ENCODE measurements around the gene PCSK6.

The PCSK6 gene

DNA sequence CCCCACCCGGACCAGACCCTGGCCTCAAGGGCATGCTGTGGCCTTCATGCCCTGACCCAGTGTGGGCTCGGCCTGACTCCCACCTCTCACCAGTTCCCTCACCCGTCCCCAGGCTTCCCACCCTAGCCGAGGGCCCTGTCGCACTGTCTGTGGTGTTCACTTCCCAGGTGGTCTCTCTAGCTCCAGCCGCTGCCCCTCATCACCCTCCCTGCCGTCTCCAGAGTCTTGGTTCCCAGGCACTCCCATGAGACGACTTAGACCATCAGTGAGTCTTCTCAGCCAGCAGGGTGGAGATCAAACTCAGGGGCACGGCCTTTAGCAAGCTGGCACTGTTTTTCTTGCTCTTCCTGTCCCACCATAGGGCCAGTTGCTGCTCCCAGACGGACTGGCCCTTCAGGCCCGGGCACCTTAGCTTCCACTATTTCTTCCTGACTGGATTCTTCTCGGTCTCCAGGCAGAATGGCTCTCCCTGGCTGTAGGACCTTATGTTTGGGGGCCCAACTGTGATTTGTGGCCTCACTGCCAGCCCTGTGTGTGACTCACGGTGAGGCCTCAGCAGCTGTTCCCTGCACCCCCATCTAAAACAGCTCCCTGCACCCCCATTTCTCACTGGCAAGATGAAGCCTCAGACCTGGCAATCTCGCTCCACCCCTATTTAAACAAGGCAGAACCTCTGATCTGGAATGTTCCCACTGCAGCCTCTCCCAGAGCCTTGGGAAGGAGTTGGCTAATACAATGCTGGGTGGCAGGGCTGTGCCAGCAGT lies 9.4 kb upstream of the PCSK6 start:
- DNase-seq (ENCODE audit: low spot score) = no peak

DNA sequence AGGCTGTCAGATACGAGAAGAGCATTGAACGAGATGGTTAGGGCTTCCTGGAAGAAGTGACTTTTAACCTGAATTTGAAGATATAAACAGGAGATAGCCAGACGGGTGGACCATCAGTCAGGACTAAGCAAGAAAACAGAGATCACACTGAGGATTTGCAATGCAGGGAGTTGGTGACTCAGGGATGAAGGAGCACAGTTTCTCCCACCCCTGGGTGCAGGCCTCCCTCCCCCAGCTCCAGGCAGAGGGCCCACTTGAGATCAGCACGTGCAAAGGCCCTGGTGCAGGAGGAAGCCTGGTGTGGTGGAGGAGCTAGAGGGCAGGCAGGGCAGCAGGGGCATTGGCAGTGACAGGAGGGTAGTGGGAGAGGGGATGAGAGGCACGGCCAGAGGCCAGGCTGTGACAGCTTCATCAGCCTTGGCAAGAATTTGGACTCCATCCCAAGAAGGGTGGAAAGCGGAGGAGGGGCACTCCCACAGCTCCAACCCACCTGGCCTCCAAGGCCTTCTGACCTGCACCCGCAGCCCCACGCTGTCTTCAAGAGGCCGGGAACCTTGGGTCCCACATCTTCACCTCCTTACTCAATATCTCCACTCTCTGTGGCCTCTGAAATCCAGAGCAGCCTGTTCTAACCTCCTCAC lies 8.7 kb upstream of the PCSK6 start:
- no peak for DNase-seq (ENCODE audit: low spot score)

DNA sequence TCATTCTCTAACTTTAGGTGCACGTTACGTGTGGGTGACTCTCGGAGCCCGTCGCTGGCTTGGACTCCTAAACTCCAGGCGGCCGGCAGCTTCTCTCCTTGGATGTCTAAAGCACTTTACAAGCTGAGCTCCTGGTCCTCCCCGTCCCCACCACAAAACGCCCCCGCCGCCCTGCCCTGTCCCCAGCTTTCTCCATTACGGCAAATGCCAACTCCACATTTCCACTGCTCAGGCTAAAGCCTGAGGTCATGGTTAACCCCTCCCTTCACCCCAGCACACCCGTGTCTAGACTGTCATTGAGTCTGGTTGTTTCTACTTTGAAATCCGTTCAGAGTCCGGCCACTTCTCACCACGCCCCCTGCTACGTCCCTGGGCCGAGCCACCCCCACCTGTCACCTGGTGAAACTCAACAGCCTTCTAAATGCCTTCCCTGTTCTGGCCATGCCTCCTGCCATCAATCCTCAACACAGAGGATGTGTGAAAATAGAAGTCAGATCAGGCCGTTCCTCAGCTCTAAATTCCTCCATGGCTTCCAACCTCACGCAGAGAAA lies 8.1 kb upstream of the PCSK6 start:
- no peak for DNase-seq (ENCODE audit: low spot score)

DNA sequence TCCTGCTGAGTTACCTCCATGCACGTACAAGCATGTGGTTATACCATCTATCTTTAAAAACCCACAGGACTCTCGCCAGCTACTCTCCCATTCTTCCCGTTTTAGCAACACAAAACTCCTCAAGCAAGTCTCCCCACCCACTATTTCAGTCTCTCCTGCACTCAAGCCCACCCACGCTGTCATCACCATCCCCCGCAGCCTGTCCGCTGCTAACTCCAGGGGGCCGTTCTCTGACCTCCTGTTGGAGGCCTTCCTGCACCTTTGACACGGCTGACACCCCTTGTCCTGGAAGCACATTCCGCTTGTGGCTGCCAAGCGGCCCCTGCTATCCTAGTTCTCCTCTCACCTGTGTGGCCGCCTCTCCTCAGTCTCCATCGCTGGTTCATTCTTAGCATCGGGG lies 7.5 kb upstream of the PCSK6 start:
- no peak for DNase-seq (ENCODE audit: low spot score)

DNA sequence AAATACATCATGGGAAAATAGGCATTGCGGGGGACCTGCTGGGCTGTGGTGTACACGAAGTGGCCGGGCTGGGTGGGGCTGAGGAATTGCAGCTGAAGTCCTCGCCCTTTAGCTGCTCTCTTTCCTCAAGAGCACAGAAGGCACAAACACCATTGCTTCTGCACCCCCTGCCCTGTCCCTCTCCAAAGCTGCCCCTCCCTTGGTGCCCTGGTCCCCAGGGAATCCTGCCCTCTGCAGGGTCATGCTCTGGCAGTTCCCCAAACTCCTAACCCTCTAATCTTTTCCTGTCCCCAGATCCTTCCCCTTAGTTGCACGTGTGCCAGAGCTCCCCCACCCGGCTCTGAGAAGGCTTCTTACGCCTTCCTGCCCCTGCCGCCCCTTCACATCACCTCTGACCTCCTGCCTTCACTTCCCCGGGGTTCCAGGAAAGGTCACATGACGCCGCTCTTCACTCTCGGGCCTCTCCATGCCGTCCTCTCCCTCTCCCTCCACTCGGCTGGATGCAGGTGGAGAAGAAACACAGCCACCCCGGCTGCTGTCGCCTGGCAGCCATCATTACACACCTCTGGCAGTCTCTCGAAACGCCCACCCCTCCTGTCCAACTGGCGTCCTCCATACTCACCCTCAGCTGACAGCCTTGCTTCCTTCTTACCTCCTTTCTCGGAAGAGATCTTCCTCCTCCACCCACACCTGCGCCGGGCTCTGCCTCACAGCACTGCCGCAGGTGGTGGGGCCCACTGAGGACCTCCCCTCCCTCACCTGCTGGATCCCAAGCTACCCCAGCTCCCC lies 6.9 kb upstream of the PCSK6 start:
- no peak for DNase-seq (ENCODE audit: low spot score)

DNA sequence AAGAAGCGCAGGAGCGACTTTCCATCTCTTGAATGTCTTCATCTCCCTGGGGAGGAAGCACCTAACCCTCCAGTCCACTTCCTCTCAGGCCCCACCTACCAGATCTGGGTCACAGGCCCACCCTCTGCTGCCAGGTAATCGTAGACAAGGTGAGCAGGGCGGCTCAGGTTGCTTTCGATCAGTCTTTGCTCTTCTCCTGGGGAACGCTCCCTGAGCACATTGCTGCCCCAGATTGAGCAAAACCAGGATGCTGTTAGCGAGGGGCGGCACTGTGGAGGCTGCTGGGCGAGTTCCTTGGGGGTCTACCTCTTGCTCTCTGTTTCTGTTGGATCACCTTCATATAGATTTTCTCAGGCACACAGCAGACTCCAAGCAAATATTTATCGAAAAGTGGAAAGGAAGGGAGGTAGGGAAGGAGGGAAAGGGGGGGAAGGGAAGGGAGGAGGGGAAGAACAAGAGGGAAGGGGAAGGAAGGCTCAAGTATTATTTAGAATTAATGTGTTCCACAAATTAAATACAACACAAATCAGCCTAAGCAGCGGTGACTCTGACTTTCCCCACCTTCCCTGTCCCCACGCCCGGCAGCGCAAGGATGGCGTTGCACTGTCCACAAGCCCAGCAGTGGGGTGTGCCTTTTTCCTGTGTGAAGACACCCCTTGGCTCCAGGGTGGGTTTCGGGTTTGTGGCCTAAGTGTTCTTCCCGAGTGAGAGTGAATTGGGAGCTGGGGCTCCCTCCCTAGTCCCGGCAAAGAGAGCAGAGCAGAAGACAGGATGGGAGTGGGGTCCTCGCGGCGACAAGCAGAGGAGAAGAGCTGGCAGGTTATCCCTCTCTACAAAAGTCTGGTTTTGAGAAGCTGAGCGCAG lies 6.1 kb upstream of the PCSK6 start:
- DNase-seq (ENCODE audit: low spot score) = no peak

DNA sequence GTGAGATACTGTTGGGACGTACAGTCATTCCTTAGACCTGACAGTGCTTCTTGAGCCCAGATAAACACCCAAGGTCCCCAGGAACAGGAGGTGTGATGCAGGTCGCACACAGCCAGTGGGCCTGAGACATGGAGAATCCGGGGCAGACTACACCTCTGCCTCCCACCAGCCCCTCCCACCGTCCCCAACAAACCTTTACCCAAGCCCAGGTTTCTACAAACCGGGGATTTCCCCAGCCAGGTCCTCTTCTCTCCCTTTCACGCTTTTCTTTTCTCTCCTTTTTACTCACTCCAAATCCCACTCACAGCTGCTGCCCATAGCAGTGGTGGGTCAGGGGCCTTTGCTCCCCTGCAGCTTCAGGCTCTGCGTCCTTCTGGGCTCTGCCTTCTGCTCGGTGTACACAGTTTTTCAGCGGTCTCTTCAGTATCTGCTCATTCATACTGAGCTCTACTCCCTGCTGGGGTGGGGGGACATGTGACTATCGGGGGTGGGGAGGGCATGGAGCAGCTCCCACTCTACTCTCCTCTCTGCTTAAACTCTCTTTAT lies 4.8 kb upstream of the PCSK6 start:
- DNase-seq (ENCODE audit: low spot score) = no peak

DNA sequence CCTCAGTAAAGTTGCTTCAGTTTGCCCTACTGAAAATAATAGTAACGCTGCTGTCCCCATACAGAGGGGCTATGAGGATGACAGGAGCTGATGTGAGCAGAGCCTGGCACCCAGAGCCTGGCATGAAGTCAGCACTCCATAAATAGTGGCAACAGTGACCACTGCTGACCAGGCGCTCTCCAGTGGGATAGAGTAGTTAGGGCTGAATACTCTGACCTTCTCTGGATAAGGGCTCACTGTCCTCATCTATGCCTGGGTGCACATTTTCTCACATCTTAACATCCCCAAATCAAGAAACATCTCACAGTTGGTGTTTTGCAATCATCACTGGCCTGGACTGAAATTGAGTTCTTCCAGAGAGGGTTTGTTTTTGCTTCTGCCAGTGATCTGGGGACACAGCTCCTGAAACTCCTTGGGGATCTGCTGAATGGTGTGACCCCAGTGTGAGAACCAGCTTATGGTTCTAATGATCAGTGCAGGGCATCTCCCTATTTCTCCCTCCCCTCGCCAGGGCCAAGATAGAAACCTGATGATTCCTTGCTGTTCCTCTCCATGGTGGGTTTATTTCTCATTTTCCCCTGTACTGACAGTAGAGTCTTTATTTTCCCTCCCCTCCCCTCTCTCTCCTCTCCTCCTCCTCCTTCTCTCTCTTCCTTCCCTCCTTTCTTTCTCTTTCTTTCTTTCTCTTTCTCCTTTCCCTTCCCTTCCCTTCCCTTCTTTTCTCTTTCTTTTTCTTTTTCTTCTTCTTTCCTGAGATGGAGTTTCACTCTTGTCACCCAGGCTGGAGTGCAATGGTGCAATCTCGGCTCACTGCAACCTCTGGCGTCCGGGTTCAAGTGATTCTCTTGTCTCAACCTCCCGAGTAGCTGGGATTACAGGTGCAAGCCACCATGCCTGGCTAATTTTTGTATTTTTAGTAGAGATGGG lies 3.5 kb upstream of the PCSK6 start:
- no peak for DNase-seq (ENCODE audit: low spot score)

DNA sequence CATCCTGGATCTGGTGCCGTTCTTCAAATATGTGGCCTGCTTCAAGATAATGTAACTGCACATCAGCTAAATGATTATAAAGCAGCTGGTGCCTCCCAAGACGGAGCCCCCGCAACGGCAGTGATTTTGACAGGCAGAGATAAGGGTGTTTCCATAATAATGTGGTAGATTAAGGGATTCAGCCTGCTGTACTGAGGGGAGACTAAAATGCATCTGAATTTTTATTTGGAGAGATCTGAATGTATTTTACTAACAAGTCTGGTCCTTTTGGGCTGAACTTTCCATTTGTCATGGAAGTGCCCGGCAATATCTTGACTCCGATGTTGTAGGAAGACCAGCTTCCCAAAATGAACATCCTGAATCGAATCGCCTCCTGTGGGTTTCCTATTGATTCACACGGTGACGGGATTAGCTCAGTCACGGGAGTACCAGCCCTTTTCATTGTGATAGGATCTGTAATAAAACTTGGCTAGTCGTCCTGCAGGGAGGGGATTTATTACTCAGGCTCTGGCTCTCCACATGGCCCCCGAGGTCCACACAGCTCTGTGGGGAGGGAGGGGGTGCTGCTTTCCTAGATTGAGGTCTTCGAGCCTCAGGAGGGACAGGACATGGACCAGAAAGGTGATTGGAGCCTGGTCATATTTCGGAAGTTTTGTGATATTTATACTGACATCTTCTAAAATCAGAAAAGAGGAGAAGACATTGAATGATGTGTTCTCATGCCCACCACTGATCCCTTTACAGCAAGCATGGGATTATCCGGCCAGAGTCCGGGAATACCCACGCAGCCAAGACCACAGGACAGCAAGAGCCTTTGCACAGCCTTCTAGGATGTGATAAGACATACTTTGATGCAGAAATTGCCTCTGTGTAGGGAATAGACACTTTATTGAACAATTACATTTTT lies 2.5 kb upstream of the PCSK6 start:
- DNase-seq (ENCODE audit: low spot score) = no peak

DNA sequence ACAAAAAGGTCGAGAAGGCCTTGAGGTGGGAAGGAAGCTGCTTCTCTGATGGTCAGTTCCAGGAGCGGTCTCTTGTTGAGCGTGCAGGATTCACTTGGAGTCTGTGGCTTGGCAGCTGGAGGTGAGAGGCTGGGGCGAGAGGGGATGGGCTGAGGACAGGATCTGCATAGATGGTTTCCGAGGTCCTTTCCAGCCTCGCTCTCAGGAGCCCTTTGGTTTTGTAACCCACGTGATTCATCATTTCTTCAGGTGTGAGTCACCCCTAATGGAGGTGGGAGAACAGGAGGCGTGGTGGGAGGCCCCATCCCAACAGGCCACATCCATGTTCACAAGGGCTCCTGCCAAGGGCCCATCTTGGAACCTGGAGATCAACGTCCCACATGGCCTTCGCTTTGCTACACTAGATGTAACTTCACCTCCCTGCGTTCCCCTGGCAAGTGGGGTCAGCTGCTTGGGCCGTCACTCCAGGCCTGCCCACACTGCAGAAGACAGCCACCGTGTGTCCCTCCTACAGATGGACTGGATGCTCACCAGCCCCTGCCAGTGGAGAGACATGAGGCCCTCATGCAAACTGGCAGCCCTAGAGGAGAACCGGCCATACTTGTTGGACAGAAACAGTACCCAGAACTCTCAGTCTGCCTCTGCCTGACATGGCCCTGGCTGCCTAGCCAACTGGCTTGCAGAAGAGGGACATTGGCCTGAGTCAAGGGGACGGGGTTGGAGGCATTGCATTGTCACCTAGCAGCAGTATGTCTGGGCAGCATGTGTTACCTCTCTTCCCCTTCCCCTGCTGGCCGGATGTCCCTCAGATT lies 1.6 kb upstream of the PCSK6 start:
- DNase-seq (ENCODE audit: low spot score) = no peak

DNA sequence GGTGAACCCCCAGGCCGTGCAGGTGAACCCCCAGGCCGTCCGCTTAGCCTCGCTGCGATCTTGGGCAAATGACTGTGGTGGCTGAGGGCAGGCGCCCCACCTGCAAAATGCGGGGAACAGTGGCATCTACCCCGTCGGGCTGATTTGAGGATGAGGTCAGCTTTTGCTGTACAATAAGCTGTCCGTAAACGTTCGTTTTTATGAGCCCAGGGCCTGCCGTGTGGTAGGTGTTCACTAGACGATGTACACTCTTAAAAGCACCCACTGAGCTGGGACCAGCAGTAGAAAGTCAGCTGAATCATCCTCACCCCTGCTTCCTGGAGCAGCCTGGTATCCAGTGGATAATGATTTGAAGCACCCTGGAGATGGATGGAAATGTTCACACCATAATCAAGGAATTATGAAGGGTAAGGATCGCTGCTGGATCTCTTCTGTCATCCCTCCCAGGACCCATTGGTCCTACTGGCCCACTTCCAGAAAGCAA lies 943 bp upstream of the PCSK6 start:
- no peak for DNase-seq (ENCODE audit: low spot score)

DNA sequence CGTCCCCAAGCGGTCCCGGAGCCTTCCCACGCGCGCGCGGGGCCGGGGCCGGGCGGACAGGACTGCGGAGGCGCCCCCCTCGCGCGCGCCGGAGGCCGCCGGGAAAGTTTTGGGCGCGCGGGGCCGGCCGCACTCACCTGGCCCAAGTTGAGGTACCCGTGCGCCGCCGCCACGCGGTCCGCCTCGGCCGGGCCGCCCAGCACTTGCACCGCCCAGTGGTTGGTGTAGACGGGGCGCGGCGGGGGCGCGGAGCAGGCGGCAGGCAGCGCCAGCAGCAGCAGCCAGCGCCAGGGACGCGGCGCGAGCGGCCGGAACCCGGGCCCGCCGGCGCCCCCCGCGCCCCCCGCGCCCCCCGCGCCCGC lies 289 bp downstream of the PCSK6 start:
- DNase-seq (ENCODE audit: low spot score) = no peak

DNA sequence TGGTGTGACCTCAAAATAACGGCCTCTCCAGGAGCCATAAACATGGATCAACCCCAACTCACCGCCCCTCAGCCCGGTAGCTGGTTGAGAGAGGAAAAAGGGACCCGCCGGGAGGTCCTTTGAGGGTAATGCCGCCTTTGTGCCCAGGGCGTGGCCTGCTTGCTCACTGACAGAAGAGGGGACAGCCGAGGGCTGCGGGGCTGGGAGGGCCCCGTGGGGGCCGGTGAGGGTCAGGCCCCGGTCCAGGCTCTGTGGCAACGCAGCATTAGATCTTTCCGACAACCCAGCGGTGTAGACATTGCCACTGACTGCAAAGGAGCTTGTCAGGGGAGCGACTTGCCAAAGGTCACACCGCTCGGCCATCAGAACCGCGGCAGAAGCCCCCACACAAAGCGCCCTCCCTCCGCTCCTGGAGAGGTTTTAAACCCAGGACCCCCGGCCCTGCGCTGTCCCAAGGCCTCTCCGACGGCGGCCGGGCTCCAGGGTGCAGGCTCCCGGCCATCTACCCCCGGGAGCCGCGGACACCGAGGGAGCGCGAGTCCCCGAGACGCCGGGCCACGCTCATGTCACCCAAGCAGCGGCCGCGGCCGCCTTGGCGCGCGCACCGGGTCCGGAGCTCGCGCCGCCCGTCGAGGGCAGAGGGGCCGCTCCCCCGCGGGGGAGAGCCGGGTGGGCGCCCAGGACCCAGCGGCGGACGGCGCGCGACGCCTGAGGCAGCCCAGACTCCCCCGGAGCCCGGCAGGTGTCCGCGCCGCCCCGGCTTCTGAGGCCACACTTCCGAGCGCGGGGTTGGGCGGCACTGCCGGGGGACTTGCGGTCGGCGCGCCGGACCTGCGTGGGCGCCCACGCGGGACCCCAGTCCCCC lies 975 bp downstream of the PCSK6 start:
- DNase-seq (ENCODE audit: low spot score) = no peak

DNA sequence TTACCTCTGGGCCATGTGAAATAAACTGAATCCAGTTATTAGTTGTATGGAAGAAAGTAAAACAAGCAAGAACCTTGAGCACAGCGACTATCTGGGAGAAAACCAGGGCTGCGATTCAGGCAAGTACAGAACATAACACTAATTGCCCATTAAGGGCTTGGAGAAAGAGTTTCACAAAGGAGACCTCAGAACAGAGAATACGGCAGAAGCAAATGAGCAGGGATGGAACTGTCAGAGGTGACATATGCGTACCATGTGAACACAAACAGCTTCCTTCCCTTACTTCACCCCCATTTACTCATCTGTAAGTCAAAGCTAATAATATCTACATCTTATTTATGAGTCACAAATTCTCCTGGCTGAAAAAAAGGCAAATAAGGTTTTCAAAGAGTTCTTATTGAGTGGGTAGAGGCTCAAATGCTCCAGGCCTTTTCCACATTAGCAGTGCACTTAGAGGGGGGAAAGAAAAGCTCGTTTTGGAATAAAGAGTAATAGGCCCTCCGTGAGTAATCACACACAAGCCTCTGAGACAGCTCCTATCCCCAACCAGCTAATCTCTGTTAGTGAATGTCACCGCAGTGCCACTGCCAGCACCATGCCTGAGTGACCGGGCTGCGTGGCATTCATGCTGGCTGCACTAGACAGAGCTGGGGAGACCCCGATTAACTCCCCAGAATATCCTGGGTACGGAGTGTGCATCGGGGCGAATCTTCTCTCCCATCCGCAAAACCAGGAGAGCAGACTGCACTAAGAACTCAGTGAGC lies 2.6 kb downstream of the PCSK6 start:
- no peak for DNase-seq (ENCODE audit: low spot score)

DNA sequence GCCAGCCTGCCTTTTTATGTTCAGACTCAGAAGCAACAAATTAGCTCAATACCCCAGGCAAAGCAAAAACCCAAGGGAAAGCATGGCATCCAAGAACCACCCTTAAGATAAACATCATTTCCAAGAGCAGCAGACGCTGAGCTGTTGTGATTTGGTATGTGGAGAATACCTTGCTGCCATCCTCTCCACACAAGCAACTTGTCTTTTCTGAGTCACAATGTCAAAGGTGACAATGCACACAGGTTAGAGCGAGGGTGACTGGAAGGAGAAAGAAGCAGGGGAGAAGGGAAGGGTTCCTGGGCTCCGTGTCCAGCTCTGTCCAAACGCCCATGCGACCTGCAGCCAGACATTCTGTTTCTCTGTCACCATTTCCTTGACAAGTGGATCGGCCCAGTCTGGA lies 6.0 kb downstream of the PCSK6 start:
- DNase-seq (ENCODE audit: low spot score) = no peak

DNA sequence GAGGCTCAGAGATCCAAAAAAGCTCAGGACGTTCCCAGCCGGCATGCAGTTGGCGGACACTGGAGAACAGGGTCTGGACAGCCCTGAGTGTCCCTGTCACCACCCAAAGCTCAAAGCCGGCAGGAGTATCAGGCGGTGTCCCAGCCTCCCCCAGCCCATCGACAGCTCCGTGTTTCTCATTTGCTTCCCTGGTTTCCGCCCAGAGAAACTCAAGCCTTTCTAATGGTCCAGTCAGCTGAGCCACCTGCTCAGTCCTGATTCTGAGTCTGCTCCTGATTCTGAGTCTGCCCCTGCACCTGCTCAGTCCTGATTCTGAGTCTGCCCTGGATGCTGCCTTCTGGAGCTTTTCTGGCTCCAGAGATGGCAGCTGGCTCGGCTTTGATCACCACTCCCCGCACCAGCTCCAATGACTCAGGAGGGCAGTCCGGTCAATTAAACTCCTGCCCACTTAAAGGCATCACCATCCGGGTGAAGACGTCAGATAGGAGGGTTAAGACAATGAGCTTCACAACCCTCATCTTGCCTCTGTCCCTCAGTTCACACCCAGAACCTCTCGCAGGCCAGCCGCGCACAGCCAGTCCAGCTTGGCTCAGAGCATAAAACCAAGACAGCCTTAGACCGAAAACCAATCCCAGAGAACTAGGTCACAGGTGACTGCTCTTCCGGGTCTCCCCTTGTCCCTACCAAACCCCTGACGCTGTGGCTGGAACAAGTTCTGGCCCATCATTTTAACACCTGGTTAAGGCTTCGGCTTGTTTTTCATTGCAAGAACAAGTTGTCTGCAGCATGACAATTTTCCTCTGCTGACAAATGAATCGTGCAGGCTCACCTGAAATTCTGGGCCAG lies 6.8 kb downstream of the PCSK6 start:
- no peak for DNase-seq (ENCODE audit: low spot score)

Measured in hepatic stellate cell (primary cell).